Lung microvascular endothelial cell (primary cell): ENCODE measurements around the gene ZNF511. TPM values are rescaled to one million over a fixed set of nuclear protein-coding genes. Genes with fewer than 3 reads are reported as not detected.
"Not testable (repeated sequence)": the region's sequence is repeated elsewhere in the genome, so short reads cannot be mapped to it uniquely, and the experiment has no call there.

ENCODE experiments used
- DNase-seq, 2 donors: peaks; one replicate each; pipeline versions ENCODE4 v3.0.0 to v3.0.0-alpha.2; 2010; ENCODE audit warnings: low read depth in 2 of 2
- total RNA-seq: library from RNA; depleted of rRNA; stranded (reverse); fragments of >200 nt; gene quantifications from 2 replicates; pipeline ENCODE4 v1.2.1, GENCODE V29; 2014

Gene ZNF511
- total RNA-seq, 1 donor from 2014 or later = 24.8 TPM

- no peak for DNase-seq
Observed at GRCh38 chr10:133314911-133315310, 6.2 kb downstream of the ZNF511 start.

GRCh38 chr10:133315847-133316246 is 7.1 kb downstream of the ZNF511 start:
- no peak for DNase-seq

DNA sequence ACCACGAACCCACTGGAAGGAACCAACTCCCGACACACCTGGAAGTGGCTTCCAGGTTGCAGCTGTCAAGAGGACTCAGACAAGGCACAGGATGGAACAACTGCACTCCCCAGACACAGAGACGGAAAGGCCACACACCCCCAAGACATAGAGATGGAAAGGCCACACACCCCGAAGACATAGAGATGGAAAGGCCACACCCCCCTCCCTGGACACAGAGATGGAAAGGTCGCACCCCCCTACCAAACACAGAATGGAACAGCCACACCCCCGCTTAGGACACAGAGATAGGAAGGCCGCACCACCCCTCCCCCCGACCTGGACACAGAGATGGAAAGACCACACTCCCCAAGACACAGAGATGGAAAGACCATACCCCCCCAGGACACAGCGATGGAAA is 7.6 kb downstream of the ZNF511 start:
- DNase-seq = no peak

DNA sequence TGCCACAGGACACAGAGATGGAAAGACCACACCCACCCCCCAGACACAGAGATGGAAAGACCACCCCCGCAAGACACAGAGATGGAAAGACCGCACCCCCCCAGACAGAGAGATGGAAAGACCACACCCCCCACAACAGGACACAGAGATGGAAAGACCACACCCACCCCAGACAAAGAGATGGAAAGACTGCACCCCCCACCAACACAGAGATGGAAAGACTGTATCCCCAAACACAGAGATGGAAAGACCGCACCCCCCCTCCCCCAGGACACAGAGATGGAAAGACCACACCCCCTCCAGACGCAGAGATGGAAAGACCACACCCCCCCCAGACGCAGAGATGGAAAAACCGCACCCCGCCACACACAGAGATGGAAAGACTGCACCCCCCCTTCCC is 8.0 kb downstream of the ZNF511 start:
- DNase-seq = no peak

DNA sequence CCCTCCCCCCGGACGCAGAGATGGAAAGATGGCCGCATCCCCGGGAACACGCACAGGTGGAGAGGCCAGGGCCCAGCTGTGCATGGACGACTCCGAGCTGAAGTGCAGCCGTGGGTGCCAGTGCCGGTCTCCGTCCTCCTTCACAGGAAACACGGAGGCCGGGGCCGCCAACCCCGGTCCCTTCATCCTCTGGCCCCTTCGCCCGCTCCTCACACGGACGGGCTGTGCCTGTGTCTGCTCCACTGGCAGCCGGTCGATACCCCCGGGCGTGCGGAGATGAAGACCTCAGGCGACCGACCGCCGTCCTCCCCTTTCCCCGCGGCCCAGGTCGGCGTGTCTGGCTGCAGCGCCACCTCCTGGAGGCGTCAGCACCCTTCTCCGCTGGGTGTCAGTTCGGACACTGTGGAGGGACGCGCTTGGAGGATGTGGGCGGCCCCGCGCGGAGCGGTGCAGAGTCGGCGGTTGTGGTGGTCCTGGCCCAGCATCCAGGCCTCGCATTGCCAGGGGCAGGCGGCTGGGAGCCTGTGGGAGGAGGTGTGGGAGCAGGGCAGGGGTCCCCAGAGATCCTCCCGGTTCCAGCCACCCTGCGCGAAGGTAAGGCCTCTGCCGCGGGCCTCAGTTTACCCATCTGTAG is 9.9 kb downstream of the ZNF511 start:
- peak; percentile 59 to 64 for DNase-seq

DNA sequence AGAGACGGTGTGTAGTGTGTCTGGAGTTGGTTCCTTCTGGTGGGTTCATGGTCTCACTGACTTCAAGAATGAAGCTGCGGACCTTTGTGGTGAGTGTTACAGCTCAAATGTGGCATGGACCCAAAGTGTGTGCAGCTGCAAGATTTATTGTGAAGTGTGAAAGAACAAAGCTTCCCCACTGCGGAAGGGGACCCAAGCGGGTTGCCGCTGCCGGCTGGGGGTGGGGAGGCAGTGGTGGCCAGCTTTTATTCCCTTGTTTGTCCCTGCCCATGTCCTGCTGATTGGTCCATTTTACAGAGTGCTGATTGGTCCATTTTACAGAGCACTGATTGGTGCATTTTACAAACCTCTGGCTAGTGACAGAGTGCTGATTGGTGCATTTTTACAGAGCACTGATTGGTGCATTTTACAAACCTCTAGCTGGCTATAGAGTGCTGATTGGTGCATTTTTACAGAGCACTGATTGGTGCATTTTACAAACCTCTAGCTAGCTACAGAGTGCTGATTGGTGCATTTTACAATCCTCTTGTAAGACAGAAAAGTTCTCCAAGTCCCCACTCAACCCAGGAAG is 12.2 kb downstream of the ZNF511 start:
- not testable (repeated sequence) for DNase-seq

DNA sequence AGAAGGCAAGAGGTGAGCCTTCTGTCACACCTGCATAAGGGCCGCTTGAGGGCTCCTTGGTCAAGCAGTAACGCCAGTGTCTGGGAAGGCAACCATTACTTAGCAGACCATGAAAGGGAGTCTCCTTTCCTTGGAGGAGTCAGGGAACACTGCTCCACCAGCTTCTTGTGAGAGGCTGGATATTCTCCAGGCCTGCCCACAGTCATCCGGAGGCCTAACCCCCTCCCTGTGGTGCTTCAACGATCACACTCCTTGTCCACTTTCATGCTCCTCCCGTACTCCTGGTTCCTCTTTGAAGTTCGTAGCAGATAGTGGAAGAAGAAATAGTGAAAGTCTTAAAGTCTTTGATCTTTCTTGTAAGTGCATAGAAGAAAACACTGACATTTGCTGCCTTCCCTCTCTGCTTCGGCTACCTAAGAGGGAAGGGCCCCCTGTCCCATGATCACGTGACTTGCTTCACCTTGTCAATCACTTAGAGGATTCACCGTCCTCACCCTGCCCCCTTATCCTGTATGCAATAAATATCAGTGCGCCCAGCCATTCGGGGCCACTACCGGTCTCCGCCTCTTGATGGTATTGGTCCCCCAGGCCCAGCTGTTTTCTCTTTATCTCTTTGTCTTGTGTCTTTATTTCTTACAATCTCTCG is 13.5 kb downstream of the ZNF511 start:
- DNase-seq = not testable (repeated sequence)

- DNase-seq = peak; percentile 27 to 66
Observed at GRCh38 chr10:133324198-133324792, 15.6 kb downstream of the ZNF511 start.

GRCh38 chr10:133324857-133325260 is 16.1 kb downstream of the ZNF511 start:
- DNase-seq = no peak

GRCh38 chr10:133325440-133326222 is 16.9 kb downstream of the ZNF511 start:
- no peak for DNase-seq

DNA sequence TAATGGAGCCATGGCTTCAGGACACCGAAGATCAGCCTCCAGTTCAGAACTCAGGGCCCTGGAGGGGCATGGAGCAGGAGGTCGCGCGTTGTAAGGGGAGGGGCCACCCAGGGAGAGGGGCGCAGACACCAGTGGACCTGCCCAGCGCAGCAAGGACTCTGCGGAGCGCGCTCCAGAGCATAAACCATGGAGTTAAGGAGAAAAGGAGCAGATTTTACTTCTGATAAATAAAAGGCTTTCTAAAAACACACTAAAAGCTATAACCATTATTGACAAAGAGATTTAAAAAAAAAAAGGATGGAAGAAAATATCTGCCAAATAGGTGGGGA is 17.5 kb downstream of the ZNF511 start:
- no peak for DNase-seq

DNA sequence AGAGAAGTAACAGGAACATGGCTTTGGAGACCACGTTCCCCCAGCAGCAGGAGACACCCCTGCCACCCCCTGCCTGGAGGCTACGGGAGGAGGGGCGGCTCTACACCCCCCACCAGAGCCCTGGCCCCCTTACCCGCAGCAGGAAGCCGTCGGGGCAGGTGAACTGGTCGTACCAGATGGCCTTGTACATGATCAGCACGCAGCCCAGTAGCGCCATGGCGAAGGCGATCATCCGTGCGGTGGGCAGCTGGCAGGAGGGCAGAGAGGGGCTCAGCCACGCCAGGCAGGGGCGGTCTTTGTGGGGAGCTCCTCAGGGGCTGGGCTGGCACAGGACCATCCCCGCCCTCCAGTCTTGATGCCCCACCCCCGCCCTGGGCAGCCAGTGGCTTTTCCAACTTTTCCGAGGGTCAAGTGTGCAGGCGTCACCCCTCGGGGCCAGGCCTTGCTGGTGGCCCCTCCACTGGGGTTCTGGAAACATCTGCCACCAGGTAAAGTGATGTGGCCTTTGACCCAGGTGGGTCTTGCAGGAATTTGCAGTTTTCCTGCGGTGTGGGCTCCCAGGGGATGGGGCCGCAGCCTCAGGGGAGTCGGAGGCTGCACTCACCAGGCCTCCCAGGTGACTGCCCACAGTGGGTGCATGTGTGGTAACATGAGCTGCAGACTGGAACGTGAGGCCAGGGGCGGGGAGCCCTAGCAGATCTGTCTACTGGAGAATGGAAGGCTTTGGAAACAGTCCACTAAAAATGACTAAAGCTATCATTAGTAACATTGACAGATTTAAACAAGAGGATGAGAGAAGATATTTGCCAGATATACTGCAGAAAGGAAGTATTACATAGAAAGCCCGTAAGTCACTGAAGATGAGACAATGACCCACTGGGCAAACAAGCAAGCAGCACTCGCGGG is 18.3 kb downstream of the ZNF511 start:
- DNase-seq = no peak

GRCh38 chr10:133327651-133328357 is 19.1 kb downstream of the ZNF511 start:
- DNase-seq = no peak

GRCh38 chr10:133328358-133329343 is 19.9 kb downstream of the ZNF511 start:
- no peak for DNase-seq

GRCh38 chr10:133329491-133330202 is 20.9 kb downstream of the ZNF511 start:
- DNase-seq = peak; percentile 78 to 87

DNA sequence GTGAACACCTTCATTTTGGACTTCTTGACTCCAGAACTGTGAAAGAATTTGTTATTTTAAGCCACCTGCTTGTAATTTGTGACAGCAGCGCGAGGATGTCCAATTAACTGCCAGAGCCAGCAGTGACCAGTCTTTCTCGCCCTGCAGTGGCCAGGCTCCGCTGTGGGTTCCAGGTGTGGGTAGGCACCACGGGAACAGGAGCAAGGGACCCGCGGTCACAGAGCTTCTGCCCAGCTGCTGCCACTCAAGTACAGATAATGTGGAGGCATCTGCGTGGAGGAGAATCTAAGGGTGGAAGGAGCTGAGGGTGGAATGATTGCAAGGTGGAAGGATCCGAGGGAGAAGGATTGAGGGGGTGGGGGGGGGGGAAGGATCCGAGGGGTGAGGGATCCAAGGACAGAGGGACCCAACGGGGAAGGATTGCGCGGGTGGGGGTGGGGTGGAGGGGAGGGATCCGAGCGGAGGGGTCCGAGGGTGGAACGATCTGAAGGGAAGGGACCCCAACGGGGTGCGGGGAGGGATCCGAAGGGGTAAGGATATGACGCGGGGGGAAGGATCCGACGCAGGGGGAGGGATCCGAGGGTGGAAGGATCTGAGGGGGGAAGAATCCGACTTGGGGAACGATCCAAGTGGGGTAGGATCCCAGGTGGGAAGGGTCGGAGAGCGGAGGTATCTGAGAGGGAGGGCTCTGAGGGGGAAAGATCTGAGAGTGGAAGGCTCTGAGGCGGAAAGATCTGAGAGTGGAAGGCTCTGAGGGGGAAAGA is 24.4 kb downstream of the ZNF511 start:
- DNase-seq = no peak

GRCh38 chr10:133334503-133335245 is 26.0 kb downstream of the ZNF511 start:
- no peak for DNase-seq
